Measurements from ENCODE around the gene COL6A5. TPM values are rescaled to one million over a fixed set of nuclear protein-coding genes. Genes with fewer than 3 reads are reported as not detected.

COL6A5 gene
- total RNA-seq, 1 experiment from 2014 or later = not detected

- CTCF ChIA-PET = no interaction called here
Observed at GRCh38 chr3:130515755-130516154, 170.3 kb downstream of the COL6A5 start.

DNA sequence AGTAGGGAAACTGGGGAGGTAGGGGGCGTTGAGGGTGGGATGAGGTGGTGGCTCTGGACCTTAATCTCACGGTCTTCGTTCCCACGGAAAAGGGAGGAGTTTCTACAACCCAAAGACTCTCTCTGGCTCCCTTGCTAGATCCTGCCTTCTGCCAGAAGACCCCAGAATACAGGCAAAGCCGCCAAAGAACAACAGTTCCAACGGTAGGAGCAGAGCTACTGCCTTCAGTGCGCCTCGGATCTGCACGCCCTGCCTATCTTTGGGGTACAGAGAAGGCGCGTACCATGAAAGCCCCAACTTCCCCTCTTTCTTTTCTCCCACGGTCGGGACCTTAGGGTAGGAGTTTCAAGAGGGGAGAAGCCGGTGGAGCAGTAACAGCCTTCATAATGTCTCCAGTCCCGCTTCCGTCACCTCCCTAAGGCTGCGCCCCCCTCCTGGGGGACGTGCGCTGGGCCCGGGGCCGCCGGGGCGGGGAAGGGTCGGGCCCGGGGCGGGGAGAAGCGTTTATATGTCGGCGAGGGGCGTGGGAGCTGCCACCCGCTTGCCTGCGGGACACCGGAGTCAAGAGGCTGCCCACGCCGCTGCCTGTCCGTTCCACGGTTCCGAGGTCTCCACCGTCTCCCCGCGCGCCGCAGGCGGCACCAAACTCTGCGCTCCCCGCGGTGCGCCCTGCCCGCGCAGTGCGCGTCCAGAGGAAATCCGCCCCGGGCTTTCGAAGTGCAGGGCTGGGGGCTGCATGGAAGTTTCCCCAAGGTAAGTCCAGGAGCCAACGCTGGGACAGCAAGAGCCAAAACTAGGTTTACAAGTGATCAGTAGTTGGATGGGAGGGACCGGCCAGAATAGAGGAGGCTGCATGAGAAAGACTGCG lies 171.4 kb downstream of the COL6A5 start, which contains the start of gene COL6A6:
Gene COL6A6 (plus strand): TSS at position 533 of the 868 bp plus-strand sequence. CDS start 43,188 bp downstream, outside the sequence.
- Mint-ChIP-seq H3K4me1 (ENCODE audit: low read depth, unreplicated experiment) (no peaks in the 10 kb centered on the region), H3K27ac (ENCODE audit: unreplicated experiment) (no peak within 1 kb of the TSS), H3K9me3 (ENCODE audit: low read depth, unreplicated experiment) (no peaks in the 10 kb centered on the region), H3K4me3 (ENCODE audit: low read depth, unreplicated experiment) (no peak within 1 kb of the TSS), H3K27me3 (ENCODE audit: unreplicated experiment) (peaks cover 70% of the 10 kb centered on the region), H3K36me3 (ENCODE audit: insufficient read depth, unreplicated experiment) (no peaks in the 10 kb centered on the region)
- CTCF ChIA-PET = no interaction called here
- no peak for DNase-seq
- no TSS peak for BruUV-seq (replicated peaks)
- intact Hi-C loops (cut with micrococcal nuclease; ENCODE audit: unreplicated experiment) = no loop called here
- TF ChIP-seq, protein P1, sequence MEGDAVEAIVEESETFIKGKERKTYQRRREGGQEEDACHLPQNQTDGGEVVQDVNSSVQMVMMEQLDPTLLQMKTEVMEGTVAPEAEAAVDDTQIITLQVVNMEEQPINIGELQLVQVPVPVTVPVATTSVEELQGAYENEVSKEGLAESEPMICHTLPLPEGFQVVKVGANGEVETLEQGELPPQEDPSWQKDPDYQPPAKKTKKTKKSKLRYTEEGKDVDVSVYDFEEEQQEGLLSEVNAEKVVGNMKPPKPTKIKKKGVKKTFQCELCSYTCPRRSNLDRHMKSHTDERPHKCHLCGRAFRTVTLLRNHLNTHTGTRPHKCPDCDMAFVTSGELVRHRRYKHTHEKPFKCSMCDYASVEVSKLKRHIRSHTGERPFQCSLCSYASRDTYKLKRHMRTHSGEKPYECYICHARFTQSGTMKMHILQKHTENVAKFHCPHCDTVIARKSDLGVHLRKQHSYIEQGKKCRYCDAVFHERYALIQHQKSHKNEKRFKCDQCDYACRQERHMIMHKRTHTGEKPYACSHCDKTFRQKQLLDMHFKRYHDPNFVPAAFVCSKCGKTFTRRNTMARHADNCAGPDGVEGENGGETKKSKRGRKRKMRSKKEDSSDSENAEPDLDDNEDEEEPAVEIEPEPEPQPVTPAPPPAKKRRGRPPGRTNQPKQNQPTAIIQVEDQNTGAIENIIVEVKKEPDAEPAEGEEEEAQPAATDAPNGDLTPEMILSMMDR (IDR thresholded peaks at IDR 0.05; ENCODE audit: unreplicated experiment) = no peak

More at GRCh38 chr3:130515755-130516154, 170.3 kb downstream of the COL6A5 start:
- Mint-ChIP-seq H3K27ac (ENCODE audit: unreplicated experiment) (no peak overlapping the region), H3K4me1 (ENCODE audit: low read depth, unreplicated experiment) (no peaks in the 10 kb centered on the region), H3K4me3 (ENCODE audit: low read depth, unreplicated experiment) (no peak overlapping the region), H3K27me3 (ENCODE audit: unreplicated experiment) (peaks cover 71% of the 10 kb centered on the region), H3K9me3 (ENCODE audit: low read depth, unreplicated experiment) (no peaks in the 10 kb centered on the region), H3K36me3 (ENCODE audit: insufficient read depth, unreplicated experiment) (no peaks in the 10 kb centered on the region)
- intact Hi-C loops (cut with micrococcal nuclease; ENCODE audit: unreplicated experiment) = no loop called here
- DNase-seq = no peak
- no TSS peak for BruUV-seq (replicated peaks)
- TF ChIP-seq, protein P1 (IDR thresholded peaks at IDR 0.05; ENCODE audit: unreplicated experiment) = no peak

GRCh38 chr3:130517602-130518001 lies 172.1 kb downstream of the COL6A5 start:
- H3K4me1 Mint-ChIP-seq (ENCODE audit: low read depth, unreplicated experiment) = no peaks in the 10 kb centered on the region
- peaks cover 70% of the 10 kb centered on the region for H3K27me3 Mint-ChIP-seq (ENCODE audit: unreplicated experiment)
- no TSS peak for BruUV-seq (replicated peaks)
- H3K36me3 Mint-ChIP-seq (ENCODE audit: insufficient read depth, unreplicated experiment) = no peaks in the 10 kb centered on the region
- no peak for DNase-seq
- intact Hi-C loops (cut with micrococcal nuclease; ENCODE audit: unreplicated experiment) = no loop called here
- CTCF ChIA-PET = no interaction called here
- TF ChIP-seq, protein P1 (IDR thresholded peaks at IDR 0.05; ENCODE audit: unreplicated experiment) = no peak
- no peaks in the 10 kb centered on the region for H3K9me3 Mint-ChIP-seq (ENCODE audit: low read depth, unreplicated experiment)
- H3K27ac Mint-ChIP-seq (ENCODE audit: unreplicated experiment) = no peak overlapping the region
- no peak overlapping the region for H3K4me3 Mint-ChIP-seq (ENCODE audit: low read depth, unreplicated experiment)

DNA sequence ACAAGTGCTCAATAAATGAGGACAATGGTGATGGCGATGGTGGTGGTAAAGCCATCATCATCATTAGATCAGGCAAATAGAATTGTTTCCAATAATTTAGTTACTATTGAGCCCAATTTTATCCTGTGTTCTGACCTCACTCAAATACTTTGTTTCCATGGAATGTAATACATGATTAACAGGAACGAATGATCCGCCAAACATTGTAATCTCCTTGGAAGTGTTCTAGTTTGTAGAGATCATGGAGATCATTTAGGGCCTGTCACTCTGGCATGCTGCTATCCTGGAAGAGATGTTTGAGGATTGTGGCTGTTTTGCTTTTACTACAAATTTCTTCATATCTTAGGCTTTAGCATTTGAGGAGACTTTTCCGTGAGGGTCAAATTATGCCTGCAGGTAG lies 174.3 kb downstream of the COL6A5 start:
- no peak overlapping the region for H3K27ac Mint-ChIP-seq (ENCODE audit: unreplicated experiment)
- H3K27me3 Mint-ChIP-seq (ENCODE audit: unreplicated experiment) = peaks cover 68% of the 10 kb centered on the region
- H3K9me3 Mint-ChIP-seq (ENCODE audit: low read depth, unreplicated experiment) = no peaks in the 10 kb centered on the region
- DNase-seq = no peak
- H3K4me1 Mint-ChIP-seq (ENCODE audit: low read depth, unreplicated experiment) = no peaks in the 10 kb centered on the region
- TF ChIP-seq, protein P1 (IDR thresholded peaks at IDR 0.05; ENCODE audit: unreplicated experiment) = no peak
- H3K4me3 Mint-ChIP-seq (ENCODE audit: low read depth, unreplicated experiment) = no peak overlapping the region
- intact Hi-C loops (cut with micrococcal nuclease; ENCODE audit: unreplicated experiment) = no loop called here
- no peaks in the 10 kb centered on the region for H3K36me3 Mint-ChIP-seq (ENCODE audit: insufficient read depth, unreplicated experiment)
- no TSS peak for BruUV-seq (replicated peaks)
- CTCF ChIA-PET = no interaction called here
